Activated CD4-positive, CD25-positive, alpha-beta regulatory T cell treated with anti-CD3 and anti-CD28 coated beads, Interleukin-2, amount 50 U/mL, for 24 hours (primary cell): ENCODE data around the gene STAT4.

Source experiments
- ATAC-seq, 2 donors: fragments of 150-1000 bp; cut with Tn5 transposase; one replicate each; pipeline ENCODE4 v1.10.0; 2021; ENCODE audit warnings: mild to moderate bottlenecking in 1 of 2, moderate library complexity in 1 of 2

Gene STAT4

DNA sequence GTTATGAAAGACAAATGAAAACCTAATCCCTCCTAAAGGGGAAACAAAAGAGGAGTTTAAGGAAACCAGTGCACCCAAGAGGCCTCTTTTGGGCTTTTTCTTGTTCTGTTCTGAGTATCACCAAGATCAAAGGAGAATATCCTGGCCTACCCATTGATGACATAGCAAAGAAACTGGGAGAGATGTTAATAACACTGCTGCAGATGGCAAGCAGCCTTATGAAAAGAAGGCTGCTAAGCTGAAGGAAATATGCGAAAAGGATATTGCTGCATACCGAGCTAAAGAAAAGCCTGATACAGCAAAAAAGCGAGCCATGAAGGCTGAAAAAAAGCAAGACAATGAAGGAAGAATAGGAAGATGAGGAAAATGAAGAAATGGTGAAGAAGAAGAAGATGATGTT is 23.6 kb upstream of the STAT4 start:
- no peak for ATAC-seq

DNA sequence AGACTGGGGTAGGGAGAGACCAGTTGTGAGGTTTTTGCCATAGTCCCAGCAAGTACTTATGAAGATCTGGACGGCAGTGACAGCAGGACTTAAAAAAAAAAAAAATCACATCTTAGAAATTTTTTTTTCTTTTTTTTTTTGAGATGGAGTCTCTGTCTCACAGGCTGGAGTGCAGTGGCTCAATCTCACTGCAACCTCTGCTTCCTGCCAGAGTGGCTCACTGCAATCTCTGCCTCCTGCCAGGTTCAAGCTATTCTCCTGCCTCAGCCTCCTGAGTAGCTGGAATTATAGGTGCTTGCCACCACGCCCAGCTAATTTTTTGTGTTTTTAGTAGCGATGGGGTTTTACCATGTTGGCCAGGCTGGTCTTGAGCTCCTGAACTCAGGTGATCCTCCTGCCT is 22.4 kb upstream of the STAT4 start:
- ATAC-seq, result no peak

DNA sequence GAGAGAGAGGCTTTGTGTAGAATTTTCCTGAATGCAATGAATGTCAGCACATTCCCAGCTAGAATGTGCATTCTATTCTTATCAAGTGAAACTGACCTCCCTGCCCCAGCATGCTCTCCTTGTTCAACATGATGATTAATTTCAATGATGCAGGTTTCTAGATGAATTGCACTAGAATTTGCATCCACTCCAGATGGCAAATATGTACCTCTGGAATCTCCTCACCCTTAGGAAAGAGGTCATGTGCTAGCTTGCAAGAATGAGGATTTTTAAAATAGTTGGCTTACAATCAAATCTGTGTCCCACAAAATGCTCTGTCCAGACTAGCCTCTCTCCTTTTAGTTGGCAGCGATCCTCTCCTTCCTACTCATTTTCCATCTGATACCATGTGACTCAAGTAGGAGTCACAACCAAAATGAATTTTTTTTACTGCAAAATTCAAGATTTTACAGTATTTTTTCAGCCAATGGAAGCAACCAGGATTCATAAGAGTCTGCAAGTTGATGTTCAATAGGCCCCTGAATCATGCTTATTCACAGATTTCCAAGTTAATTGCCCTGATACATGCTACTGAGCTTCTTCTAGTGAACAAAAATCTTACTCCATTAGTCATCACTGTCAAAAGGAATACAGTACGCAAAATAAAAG is 21.0 kb upstream of the STAT4 start:
- ATAC-seq, result peak in 1 of 2 donors; percentile 18

DNA sequence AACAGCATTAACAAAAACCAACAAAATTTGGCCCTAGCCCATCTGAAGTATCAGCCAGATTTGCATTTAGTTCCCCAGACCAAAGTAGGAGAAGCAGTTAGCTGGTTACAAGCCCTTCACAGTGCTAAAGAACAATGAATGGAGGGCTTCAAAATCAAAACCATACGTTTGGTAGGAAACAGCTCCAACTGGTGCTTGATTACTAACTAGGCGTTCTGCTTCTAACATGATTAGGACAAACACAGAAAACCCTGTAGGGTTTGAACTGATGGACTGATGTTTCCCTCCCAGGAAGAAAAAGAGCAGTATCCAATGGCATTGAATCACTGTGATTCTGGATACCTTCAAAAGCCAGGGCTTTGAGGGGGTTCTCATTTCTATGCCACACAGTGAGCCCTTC is 20.5 kb upstream of the STAT4 start:
- no peak for ATAC-seq

DNA sequence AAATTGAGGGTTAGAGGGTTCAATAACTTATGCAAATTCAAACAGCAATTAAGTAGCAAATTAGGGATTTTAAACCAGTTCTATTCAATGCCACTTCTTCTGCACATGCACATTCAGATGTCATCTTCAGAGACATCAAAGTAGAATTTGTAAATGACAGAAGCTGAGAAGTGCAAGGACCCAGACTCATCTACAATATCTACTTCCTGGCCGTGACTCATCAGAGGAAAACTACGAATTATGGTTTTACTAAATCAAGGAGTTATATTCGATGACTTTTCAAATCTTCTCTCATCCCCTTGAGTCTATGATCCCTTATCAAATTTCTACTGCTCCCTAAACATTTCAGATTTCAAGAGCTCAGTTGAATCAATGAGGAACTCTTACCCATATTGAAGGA is 20.0 kb upstream of the STAT4 start:
- ATAC-seq, result no peak

DNA sequence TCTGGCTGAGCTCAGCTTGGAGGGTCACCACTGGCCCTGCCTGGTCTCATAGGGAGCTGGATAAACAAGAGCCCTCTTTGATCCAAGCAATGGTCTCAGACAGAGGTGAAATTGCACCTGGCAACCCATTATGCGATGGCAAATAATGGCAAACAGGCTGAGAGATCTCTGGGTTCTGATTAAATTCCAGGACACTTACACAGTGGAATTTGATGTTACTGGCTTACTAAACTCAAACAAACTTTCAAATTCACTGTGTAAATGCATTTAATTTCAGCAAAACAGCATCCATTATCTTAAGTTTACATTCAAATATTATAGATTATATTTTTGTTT is 19.5 kb upstream of the STAT4 start:
- no peak for ATAC-seq

DNA sequence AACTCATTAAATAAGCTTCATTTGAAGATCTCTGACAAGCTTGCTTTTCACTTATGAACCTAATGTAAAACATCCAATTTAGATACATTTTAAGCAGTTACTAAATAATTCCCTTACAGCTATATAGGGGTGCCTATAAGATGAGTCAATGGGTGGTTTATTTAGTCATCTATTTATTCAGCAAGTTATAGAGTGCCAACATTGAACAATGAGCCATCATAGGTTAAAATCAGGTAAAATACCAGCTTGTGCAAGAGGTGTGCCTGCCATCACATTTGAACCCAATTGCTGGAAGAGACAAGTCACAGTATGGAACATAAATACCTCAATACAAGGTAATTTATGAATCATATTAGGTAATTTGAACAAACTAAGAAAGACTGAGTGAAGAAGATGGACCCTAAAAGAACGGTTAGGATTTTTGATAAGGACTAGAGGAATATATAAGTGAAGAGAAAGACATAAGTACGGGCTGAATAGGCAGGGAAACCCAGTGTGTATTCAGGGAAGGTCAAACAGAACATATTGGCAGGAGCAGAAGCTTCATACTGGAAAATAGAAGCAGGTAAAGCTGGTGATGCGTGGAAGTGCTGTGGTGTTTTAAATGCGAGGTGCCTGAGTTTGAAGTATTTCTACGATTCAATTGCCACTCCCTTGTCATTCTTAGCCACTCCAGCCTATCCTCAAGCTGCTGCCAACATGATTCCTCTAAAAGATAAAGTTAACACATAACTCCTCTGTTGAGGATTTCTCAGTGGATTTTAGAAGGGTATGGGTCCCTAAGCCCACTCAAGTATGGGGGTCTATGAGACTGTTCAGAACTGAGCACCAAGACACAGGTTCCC is 18.9 kb upstream of the STAT4 start:
- peak; percentile 75 to 87 for ATAC-seq

DNA sequence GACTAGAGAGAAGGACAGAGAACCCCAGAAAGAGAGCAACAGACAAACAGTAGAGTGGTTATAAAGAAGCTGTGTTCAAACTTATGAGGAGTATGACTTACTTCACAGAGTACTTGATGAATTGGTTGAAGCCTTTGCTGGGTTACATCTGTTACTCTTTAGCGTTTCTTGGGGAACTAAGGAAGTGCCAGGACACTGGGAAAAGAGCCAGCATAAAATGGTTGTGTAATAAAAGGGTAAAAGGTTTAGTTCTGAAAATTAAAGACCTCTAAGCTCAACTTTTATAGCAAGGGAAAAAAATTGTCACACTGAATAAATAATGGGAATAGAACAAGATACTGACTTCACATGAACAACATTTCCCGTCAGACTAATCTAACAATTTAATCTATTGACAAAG is 17.0 kb upstream of the STAT4 start:
- no peak for ATAC-seq

DNA sequence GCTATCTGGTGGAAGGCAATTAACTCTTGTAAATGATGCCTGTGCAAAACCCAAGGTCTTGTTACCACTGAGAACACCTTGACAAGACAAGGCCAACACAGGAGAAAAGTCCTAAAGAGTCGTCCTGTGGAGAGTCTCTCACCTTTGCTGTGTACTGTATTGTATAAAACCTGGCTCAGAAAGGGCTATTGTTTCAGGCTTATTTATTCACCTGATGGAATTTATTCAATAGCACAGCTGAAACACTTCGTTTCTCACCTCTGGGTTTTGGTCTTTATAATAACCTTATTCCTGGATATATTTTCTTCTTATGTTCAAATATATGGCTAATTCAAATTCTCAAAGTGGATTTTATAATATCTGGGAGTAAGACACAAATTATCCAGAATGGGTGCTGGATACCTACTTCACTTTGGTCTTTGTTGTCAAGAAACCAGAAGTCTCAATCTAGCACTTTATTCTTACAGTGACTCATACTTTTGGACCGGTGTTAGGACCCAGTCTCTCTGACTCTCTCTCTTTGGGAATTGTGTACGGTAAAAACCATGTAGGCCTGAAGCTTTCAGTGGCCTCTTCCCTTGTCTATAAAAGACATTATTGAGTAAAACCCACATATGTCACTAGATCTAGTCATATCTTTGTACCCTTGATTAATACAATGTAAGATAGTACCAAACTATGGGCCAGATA is 16.1 kb upstream of the STAT4 start:
- no peak for ATAC-seq

DNA sequence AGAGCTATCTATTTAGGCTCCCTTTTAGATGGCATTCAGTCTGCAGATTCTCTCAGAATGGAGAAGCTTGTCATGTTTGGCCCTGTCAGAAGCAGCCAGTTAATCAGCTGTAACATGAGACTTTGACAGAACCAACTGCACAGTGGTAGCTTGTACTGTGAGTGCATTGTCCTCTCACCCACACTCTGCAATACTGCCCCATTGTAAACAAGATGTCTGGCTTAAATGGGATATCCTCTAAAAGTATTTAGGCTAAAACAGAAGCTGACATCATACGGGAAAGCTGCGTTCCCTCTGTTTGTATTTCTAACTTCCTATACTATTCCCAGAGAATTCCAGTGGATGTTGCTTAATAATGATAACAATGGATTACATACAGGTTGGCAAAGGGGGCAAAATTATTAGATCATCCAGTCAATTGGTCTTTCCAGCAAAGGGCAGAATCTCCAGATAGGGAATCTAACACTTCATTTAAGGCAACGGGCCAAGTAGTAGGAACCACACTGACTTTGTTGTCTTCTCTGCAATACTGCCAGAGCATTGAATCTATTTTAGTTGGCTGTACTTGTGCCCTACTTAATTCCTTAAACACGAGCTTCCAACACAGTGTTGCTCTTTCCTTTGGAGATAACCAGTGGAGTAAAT is 15.4 kb upstream of the STAT4 start:
- ATAC-seq, result no peak

DNA sequence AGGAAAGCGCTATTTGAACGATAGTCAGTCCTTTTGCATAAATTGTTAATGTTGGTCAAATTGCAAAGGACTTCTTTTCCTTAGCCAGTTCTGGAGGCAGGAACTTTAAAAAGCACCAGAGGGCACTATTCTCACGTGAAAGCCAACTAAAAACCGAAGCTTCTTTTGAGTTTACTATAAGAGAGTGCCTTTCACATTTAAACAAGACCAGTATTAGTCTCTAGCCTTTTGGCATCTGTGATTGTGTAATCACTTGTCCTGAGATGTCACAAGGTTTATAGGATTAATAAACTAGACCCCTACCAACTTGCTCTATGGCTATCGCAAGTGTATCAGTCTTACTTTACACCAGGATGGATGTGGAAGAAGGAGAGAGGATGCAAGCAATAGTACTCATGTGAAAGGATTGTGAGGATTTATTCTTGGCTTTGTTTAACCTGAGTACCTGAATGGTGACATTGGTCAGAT is 14.4 kb upstream of the STAT4 start:
- peak; percentile 60 to 68 for ATAC-seq

DNA sequence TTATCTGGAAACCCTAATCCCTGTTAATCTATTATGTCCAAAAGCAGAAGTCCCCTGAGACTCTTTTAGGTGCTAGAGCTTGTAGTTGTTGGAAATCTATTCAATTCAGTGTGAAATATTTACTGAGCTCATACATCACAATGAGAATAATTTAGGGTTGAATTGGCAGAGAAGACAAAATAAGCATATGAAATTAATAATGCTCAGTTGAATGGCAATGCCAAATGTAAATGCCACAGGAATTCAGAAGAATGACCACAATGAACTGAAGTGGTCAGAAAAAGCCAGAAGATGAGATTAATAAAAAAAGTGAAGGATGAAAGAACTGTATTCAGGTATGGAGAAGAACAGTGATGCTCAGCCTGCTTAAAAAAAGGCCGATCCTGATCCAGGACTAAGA is 8.0 kb upstream of the STAT4 start:
- no peak for ATAC-seq

DNA sequence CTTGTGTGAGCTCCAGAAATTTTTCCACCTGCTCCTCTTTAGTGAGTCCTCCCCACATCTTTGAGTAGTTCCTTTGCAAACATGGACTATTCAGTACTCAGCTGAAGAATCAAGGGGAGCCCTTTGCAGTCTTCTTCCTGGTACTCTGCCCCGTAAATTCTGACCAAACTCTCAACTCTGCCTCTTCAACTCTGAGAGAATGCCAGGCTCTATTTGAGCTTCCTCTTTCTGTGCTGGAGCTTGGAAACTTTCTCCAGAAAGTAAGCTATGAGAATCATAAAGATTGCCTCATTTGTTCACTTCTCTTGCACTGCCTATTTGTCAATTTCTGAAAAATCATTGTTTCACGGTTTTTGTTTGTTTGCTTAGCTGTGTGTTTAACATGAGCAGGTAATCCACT is 7.4 kb upstream of the STAT4 start:
- no peak for ATAC-seq

DNA sequence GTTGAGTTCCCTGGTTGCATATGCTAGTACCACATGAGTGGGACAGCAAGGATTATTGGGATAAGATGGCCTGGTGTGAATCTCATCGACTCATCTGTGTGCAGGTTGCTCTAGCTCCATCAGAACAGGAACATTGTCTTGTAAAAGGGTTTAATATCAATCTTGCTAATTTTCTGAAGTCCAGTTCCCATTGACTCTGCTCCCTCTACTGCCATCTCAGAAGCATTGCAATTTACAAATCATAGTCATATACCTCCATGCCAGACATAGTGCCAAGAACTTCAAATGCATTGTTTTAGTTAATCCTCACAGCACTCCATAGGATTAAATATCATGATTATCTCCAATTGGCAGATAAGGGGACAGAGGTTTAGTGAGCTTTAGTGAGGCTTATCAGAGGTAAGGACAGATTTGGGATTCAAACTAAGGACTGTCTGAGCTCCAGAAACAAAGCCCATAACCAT is 4.8 kb upstream of the STAT4 start:
- ATAC-seq, result peak in 1 of 2 donors; percentile 31

DNA sequence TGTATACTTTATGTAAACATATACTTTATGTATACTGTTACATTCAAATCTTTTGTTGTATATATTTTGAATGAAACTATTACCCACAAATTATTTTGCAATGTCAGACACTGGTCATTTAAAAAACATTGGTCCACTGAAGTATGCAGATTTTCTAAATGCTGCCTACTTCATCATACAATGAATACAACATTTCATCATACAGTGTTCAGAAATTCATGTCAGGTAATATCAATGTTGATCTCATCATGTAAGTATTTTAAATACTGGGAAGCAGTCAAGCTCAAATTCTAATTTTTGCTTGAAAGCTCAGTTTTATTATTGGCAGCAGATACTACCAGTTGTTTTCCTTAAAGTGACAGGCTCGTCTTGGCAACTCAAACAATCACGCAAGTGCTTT is 2.9 kb upstream of the STAT4 start:
- no peak for ATAC-seq

DNA sequence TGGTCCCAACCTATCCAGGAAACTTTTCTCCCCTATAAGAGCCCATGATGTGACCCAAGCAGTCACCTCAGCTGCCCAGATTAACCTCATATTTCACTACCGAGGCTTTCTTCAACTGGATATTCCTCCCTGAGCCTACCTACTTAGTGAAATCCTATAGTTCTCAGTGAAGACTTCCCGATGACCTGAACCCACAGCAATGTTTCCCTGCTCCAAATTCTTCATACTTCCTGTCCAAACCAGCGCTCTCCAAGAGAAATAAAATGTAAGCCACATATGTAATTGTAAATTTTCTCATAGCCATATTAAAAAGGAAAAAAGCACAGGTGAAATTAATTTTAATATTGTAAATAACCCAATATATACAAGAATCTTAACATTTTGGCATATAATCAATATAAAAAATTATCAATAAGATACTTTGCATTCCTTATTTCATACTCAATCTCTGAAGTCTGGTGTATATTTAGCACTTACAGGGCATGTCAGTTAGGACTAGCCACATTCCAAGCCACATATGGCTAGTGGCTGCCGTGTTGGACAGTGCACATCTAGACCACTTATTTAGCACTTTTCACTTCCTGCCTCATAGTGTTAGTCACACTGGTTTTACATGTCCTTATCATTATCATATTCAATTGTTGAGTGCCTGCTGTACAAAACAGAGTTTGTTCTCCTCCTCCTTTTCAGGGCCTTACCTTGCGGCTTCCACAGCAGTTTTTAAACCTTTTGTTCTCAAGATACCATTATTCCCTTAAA is 1.9 kb upstream of the STAT4 start:
- ATAC-seq, result peak; percentile 14 to 30

DNA sequence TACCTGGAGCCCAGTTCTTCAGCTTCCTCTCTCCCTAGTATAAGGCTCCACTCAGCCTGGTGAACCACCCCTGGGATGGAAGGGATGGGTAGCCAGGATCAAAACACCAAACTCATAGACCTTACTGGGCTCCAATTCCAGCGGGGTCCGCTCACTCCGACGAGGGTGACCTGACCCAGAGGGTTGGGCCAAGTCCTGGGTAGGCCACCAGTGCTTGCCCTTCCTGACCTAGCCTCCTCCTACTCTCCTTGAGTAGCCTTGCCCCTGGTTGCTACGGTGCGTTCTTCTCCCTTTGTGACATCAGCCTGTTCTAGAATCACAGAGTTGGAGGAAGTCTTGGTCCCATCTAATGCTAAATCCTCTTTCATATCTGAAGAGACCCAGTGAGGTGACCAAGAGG is 537 bp upstream of the STAT4 start:
- peak in 1 of 2 donors; percentile 3 for ATAC-seq

DNA sequence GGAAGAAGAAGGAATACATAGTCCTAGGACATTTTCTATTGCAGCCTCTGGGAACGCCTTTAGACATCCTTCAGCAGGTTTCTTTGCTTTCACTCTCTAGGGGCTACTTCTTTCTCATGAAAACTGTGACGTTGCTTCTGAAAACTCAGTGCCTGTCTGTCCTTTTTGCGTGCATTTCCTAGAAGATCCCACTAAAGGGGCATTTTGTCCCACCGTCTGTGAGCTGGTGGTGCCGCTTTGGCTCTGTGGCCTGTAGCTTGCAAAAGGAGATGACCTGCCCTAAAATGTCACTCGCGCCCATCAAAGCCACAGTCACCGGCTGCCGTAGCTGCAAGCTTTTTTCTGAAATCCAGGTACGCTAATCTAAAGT is 579 bp downstream of the STAT4 start:
- peak; percentile 7 to 18 for ATAC-seq

DNA sequence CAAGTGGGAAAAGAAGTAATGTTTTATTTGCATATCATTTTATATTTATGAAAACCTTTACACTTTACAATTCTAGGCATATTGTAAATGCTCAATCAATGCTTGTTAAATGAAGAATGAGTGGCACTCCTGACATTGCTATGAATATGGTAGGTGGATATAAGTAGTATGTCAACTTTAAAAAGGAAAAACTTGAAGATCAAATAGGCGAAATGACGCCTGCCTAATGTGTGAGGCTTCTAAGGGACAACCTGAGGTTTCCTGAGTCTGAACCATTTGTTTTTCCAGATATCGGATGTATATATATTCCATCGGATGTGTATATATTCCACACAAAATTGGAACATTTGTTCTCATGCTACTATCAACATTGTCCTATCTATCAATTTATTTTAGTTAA is 1.4 kb downstream of the STAT4 start:
- ATAC-seq, result no peak

DNA sequence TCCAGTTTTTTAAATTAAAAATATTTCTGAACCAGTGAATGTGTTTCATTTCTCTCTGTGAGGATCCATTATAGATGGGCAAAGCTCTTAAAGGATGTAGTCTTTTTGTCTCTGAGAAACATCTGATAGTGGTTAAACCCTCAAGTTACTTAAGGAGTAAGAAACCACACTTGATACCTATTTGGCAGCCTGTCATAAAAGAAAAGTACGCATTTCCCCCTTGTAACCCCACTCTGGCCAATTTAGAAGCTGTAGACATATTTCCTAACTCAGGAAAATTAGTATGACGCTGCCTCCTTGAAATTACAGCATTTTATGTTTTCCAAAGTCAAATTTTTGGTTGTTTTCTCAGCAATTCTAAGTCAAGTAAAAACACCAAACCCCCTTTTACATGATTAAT is 2.0 kb downstream of the STAT4 start:
- ATAC-seq, result no peak

DNA sequence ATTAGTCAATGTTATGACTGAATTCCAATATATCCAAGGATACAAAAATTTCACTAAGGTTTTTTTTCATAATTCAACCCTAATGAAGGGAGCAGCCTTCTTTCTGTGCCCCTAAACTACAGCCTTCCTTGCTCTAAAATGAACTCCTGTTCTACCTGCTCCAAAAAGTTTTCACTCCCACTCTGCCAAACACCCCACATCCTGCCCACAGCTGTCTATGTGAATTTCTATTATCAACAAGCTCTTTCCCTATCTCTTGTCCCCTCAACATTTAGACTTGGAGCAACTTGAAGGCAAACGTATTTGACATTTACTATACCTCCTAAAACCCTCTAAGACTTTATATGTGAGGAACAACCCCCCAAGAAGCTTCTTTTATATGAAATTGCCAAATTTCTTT is 2.5 kb downstream of the STAT4 start:
- ATAC-seq, result no peak

DNA sequence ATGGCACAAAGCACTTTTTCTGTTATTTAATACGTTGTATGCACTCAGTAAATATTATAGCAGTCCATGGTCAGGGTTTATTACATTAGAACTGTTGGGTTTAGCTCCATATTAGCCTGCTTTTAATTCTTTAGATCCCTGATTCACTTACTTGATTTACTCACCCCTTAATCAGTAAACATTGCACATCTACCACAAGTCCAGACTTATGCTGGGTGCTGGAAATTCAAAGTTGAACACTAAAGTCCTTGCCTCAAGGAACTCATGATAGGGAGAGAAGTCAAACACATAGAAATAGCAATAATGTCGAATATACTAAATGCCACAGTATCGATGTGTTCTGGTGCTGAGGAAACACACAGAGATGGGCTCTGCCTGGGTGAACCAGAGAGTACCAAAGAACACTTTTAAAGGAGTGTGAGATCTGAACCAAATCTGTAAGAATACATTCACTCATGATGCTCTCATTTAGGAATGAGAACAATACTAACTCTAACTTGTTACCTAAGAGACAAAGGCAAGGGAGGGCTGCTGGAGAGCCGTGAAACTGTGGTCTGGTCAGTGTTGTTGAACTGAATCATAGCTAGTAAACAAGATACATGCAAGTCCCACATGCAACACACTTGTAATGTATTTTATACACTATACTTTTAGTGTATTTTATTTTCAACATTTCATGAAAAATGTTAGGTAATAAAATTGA is 4.9 kb downstream of the STAT4 start:
- ATAC-seq, result no peak
